ENCODE data around the gene FSD2. TPM values are rescaled to one million over a fixed set of nuclear protein-coding genes. Genes with fewer than 3 reads are reported as not detected.

FSD2 gene
- total RNA-seq, 2 donors from 2014 or later: not detected

Other genes starting within 250 kb of the FSD2 start
- gene CPEB1, start 158.7 kb downstream of the FSD2 start, total RNA-seq: 1 to 10 TPM in 1 of 2 donors, under 1 TPM in 1; 0.48 to 1.1 TPM
- 1 to 10 TPM; 1.7 to 7.5 TPM for gene AP3B2, start 96.2 kb downstream of the FSD2 start, total RNA-seq
- gene WHAMM, start 3.6 kb upstream of the FSD2 start, total RNA-seq: 1 to 10 TPM; 5.9 to 8.2 TPM
- gene HOMER2, start 146.7 kb upstream of the FSD2 start, total RNA-seq: 10 to 100 TPM in 1 of 2 donors, 1 to 10 TPM in 1; 9.6 to 10.9 TPM
- gene RAMAC, start 180.1 kb upstream of the FSD2 start, total RNA-seq: 10 to 100 TPM; 14.0 to 16.0 TPM
- gene C15orf40, start 205.6 kb upstream of the FSD2 start, total RNA-seq: 10 to 100 TPM; 31.5 to 40.8 TPM